Measurements from ENCODE around the gene SERPINC1.

DNA sequence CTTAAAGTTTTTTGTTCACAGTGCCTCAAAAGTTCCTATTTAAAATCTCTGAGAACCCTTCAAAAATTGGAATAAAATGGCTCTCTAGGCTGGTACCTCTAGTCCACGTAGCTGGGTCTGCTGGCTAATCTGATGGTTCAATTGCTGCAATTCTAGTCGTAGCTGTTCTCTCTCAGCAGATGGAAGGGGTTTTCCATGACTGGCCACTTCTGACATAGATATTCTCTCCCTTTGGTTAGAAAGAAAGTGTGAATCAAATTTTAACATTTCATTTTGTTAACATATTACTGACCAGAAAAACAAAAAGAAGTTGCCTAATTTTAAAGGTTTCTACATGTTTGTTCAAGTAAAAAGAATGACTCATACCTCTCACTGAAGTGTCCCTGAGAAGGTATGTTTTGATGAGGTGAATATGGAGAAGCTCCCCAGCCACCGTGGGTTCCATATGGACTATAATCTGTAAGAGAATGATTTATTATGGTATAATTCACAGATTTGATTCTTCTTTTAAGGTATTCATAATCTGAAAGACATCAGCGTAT lies 29.3 kb upstream of the SERPINC1 start:
- TF ChIP-seq, protein P1, sequence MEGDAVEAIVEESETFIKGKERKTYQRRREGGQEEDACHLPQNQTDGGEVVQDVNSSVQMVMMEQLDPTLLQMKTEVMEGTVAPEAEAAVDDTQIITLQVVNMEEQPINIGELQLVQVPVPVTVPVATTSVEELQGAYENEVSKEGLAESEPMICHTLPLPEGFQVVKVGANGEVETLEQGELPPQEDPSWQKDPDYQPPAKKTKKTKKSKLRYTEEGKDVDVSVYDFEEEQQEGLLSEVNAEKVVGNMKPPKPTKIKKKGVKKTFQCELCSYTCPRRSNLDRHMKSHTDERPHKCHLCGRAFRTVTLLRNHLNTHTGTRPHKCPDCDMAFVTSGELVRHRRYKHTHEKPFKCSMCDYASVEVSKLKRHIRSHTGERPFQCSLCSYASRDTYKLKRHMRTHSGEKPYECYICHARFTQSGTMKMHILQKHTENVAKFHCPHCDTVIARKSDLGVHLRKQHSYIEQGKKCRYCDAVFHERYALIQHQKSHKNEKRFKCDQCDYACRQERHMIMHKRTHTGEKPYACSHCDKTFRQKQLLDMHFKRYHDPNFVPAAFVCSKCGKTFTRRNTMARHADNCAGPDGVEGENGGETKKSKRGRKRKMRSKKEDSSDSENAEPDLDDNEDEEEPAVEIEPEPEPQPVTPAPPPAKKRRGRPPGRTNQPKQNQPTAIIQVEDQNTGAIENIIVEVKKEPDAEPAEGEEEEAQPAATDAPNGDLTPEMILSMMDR (IDR thresholded peaks at IDR 0.05) = no peak
- TF ChIP-seq POLR2AphosphoS5 (IDR thresholded peaks at IDR 0.05) (no peak), POLR2A (IDR thresholded peaks at IDR 0.05) (no peak), EP300 (IDR thresholded peaks at IDR 0.05) (no peak)
